Fibroblast of pulmonary artery (primary cell): ENCODE results near the gene MTRF1.
A peak's percentile ranks its signal among the peaks of the same experiment; 100 is the strongest.

ENCODE experiments used
- DNase-seq: peaks from one replicate; pipeline ENCODE4 v3.0.0-alpha.2; 2010; ENCODE audit warnings: low read depth
- H3K4me3 ChIP-seq: replicated peaks from 2 replicates; pipeline ENCODE4 v1.5.1; 2011; ENCODE audit warnings: low read depth, mild to moderate bottlenecking, control low read depth, low read length, moderate library complexity
- TF ChIP-seq, protein P1 (sequence below): IDR thresholded peaks from 2 replicates; pipeline ENCODE4 v1.5.1; 2011; ENCODE audit warnings: mild to moderate bottlenecking, control low read depth, low read length, inconsistent platforms; ENCODE audit errors: missing control alignments

MTRF1 gene

DNA sequence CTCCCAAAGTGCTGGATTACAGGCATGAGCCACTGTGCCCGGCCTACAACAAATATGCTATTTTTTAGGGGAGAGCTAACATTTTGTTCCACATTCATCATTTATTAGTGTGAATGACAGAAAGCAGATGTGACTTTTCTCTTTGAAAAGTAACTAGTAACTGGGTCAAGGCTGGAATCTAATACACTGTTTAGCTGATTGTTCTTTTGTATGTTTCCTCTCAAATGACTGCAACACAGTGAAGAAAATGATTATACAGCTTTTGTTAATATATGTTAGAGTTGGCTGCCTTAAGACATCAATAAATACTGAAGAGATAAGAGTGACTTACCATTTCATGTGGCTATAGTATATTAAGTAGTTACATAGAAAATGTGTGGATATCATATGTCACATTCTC lies 27.0 kb downstream of the MTRF1 start:
- TF ChIP-seq, protein P1, sequence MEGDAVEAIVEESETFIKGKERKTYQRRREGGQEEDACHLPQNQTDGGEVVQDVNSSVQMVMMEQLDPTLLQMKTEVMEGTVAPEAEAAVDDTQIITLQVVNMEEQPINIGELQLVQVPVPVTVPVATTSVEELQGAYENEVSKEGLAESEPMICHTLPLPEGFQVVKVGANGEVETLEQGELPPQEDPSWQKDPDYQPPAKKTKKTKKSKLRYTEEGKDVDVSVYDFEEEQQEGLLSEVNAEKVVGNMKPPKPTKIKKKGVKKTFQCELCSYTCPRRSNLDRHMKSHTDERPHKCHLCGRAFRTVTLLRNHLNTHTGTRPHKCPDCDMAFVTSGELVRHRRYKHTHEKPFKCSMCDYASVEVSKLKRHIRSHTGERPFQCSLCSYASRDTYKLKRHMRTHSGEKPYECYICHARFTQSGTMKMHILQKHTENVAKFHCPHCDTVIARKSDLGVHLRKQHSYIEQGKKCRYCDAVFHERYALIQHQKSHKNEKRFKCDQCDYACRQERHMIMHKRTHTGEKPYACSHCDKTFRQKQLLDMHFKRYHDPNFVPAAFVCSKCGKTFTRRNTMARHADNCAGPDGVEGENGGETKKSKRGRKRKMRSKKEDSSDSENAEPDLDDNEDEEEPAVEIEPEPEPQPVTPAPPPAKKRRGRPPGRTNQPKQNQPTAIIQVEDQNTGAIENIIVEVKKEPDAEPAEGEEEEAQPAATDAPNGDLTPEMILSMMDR, result no peak
- H3K4me3 ChIP-seq, result no peak overlapping the region
- no peak for DNase-seq

DNA sequence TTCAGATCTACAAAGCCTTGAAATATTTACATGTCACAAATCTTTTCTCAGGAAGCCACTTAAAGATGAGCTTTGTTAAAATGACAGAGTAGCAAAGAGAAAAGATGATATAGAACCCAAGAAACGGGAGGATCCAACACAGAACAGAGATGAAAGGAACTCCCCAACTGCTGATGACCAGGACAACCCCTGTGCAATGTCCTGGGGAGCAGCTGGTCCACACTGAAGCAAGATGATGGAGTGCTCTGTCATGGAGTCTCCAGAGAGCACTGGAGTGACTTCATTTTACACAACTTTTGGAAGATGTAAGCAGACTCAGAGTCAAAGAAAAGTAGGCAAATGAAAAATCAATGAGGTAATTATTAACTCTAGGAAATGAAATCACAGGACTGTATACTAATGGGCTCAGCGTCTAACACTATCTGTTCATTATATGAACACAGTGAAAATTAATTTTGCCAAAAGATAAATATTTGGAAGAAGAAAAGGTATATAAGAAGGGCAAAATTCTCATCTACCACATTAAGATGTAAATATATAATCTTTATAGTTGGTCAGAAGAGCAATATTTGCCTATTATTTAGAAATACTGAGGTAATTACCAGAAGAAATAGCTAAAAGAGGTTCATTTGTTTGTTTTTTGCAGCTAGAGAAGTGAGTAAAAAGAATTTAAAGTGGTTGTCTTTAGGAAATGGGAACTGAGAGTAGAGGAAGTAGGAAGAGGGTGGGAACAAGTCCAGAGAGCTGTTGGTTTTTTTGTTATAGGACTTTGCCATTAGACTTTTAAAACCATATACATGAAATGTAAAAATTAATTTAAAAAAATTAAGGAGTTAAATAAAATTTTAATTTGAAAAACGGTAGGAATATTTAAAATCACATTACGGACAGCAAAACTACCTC lies 30.5 kb downstream of the MTRF1 start:
- TF ChIP-seq, protein P1, result no peak
- DNase-seq, result no peak
- H3K4me3 ChIP-seq, result no peak overlapping the region

DNA sequence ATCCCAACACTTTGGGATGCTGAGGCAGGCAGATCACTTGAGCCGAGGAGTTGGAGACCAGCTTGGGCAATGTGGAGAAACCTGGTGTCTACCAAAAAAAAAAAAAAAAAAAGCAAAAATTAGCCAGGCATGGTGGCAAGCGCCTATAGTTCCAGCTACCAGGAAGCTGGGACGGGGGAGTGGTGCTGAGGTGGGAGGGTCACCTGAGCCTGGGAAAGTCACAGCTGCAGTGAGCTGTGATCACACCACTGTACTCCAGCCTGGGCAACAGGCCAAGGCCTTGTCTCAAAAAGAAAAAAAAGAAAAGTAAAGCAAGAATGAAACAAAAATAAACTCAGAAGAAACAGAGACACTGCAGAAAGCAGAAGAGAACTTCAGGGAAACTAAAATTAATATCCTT lies 31.6 kb downstream of the MTRF1 start:
- no peak overlapping the region for H3K4me3 ChIP-seq
- TF ChIP-seq, protein P1, result no peak
- peak; percentile 61 for DNase-seq

DNA sequence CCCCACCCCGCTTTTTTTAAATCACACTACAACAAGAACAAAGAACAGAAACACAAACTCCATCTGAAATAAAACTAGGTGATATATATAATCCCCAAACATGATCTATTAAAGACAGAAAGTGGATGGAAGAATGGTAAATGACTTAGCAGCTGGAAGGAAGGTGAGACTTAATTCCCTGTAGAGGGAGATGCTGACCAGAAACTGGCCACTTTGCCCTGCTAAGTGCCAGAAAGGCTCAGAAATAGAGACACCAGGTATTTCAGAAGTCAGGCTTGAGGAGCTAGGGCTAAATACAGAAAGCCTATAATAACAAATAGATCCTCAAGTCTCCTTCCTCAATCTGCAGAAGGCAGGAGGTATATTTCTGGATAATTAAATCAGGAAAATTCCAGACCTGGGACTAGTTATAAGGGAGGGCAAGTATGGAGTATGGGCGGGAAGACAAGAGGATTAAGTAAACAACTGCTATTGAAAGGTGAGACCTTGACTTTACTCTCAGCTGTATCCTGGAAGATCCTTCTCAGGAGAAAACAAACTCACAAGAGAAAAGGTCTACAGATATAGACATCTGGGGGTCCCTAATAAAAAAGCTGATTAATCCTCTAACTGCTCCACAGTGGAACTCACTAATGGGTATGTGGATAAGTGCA lies 32.2 kb downstream of the MTRF1 start:
- TF ChIP-seq, protein P1, result no peak
- no peak for DNase-seq
- H3K4me3 ChIP-seq, result no peak overlapping the region

DNA sequence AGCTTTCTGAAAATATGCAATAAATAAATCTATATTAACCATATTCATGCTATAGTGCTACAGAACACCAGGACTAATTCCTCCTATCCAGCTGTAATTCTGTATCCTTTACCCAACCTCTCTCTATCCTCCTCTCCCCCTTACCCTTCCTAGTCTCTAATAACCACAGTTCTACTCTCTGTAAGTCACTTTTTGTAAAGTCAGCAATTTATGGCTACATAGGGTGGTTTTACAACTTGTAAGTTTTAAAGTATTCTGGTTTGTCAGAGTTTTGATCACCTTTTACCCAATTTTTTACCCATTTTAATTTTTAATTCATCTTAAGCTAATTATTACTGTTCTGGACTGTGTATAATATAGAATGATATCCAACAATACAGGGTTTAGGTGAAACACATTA lies 34.0 kb downstream of the MTRF1 start:
- TF ChIP-seq, protein P1, result no peak
- H3K4me3 ChIP-seq, result no peak overlapping the region
- DNase-seq, result no peak

DNA sequence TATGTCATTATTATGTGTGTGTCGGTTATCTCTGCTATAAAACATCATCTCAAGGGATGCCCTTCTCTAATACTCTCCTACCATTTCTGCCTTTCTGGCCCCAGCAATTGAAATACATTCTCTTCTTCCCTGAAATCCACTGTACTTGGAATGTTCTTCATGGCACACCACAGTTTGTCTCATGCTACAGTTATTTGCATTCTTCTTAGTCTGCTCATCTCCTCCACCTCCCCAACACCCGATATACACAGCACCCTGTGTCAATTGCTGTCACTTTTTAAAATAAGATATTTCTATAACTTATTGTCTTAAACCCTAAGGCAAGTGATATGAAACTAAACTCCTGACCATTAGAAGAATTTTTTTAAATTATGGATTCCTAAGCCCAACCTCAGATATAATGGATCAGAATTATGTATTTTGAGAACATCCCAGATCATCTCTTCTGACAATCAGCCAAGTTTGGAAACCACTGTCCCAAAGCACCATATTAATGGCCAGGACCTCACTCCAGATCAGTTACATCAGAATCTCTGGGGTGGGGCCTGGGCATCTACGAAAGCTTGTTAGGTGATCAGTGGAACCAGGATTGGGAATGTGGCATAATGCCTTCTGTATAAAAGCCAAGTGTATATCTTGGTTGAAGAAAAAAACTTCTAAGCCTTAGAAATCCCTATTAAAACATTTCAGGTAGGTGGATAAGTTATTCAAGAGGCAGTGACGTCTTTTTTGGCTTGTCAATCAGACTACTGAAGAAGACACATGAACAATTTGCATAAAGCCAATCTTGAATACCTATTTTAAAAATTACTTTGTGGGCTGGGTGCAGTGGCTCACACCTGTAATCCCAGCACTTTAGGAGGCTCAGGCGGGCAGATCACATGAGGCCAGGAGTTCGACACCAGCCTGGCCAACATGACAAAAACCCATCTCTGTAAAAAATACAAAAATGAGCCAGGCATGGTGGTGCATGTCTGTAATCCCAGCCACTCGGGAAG lies 39.0 kb downstream of the MTRF1 start:
- TF ChIP-seq, protein P1, result no peak
- DNase-seq, result peak; percentile 59
- H3K4me3 ChIP-seq, result no peak overlapping the region
